ENCODE results near the gene PDCD1. TPM values are rescaled to one million over a fixed set of nuclear protein-coding genes. Genes with fewer than 3 reads are reported as not detected.

Gene PDCD1
- polyA plus RNA-seq, result not detected in 2 replicates

DNA sequence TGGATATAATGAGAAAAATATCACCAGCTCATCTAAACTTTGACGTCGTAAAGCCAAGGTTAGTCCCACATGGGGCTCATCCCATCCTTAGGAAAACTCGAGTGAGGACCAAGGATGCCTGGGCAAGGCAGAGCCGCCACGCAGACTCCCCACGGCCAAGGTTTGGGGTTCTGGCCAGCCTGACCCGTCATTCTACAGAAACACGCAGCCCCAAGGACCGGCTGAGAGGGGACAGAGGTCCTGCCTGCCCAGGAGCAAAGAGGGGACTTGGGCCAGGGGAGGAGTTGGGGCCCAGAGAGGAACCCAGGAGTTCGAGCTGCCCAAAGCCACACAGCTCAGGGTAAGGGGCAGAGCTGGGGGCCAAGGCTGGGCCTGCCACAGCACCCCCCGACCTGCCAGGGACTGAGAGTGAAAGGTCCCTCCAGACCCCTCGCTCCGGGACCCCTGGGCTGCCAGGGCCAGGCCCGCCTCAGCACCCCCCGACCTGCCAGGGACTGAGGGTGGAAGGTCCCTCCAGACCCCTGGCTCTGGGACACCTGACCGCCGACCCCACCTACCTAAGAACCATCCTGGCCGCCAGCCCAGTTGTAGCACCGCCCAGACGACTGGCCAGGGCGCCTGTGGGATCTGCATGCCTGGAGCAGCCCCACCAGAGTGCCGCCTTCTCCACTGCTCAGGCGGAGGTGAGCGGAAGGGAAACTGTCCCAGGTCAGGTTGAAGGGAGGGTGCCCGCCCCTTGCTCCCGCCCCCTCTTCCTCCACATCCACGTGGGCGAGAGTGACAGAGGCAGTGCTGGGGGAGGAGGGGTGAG, at the start of gene PDCD1:
Gene PDCD1 (minus strand): TSS at position 689 of the 811 bp plus-strand sequence. CDS start 56 bp downstream, at position 633.

DNA sequence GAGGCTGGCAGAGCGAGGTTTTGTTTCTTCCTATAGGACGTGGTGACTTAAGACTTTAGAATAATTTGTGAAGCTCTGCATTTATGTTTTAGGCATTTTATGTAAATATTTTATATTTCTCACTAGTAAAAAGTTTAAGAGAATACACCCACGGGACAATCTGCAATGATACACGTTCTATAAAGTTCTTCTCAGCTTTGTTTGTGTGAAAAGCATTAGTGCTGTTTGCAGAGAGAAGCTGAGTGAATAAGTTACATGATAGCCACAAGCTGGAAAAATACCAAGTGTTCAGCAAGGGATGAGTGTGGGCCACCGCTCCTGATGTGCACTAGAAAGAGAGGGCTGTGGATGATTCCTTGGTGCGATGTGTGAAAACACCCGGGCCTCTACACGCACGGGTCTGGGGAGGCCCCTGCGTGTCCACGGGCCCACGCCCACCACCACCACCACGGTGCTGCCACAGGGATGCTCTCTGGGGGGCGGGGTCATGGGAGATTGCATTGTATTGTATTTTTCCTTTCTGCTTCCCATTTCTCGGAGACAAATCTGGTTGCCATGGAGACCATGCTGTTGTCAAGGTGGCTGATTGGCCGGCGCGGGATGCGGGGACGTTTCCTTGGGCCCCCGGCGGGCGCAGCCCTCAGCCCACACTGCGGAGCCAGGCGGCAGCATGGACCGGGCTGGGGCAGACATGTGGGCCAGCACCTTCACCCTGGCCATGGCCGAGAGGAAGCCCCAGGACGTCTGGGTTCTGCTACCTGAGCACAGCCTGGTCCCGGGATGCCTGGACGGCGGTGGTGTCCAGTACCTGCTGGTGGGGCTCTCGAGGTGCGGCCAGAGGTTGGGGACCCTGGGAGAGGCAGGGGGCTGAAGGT, 10.6 kb upstream of the PDCD1 start, which contains the start of gene RTP5:
Gene RTP5 (plus strand): TSS at position 643 of the 875 bp plus-strand sequence. CDS start 28 bp downstream, at position 671.

DNA sequence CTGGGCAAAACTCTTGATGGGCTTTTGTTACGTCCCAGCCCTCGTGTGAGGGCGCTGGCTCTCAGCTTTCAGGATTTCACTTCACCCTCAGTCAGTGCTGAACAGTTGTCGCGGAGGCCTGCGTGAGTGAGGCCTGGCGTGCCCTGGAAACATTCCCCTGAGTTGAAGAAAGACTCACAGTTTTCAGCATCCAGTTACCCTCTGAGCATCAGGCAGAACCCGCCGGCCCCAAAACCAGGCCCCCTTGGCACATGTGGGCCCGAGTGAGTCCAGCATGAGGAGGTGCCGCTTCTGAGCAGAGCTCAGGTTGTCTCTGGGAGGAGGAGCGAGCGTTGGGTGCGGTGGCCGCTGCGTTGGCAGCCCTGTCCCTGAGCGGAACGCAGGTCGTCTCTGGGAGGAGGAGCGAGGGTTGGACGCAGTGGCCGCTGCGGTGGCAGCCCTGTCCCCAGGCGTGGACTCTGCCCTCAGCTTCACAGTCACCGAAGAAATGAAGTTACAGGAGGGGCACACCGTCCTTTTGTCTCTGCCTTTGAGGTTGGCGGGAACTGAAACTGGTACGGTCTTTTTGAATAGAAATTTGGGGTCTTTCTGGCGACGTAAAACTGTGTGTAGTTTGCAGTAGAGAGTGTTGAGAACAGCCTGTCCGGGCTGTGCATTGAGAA, 49.8 kb downstream of the PDCD1 start, which contains the start of gene NEU4:
Gene NEU4 (plus strand): TSS at position 473 of the 662 bp plus-strand sequence. CDS start 5,292 bp downstream, outside the sequence.

Other genes with a start within 250 kb of the PDCD1 start
- gene THAP4, start 221.7 kb downstream of the PDCD1 start, polyA plus RNA-seq, result 70.0 and 93.1 TPM in 2 replicates
- 18.9 and 36.5 TPM in 2 replicates for gene ATG4B, start 221.2 kb downstream of the PDCD1 start, polyA plus RNA-seq
- 4.2 and 7.2 TPM in 2 replicates for gene DTYMK, start 172.1 kb downstream of the PDCD1 start, polyA plus RNA-seq
- 1.5 and 5.1 TPM in 2 replicates for gene ING5, start 156.9 kb downstream of the PDCD1 start, polyA plus RNA-seq
- 0.79 and 2.3 TPM in 2 replicates for gene D2HGDH, start 124.3 kb downstream of the PDCD1 start, polyA plus RNA-seq
- gene GAL3ST2, start 82.1 kb downstream of the PDCD1 start, polyA plus RNA-seq, result not detected in 2 replicates
- gene NEU4, start 49.7 kb downstream of the PDCD1 start, polyA plus RNA-seq, result not detected in 2 replicates
- not detected in 2 replicates for gene RTP5, start 10.8 kb upstream of the PDCD1 start, polyA plus RNA-seq

All from Purkinje cell (primary cell).